LNCaP clone FGC (cell line): ENCODE data around the gene FOSL1.

Source experiments
- DNase-seq: peaks from one replicate; pipeline ENCODE4 v3.0.0-alpha.2; 2011; ENCODE audit warnings: low read depth
- H3K4me3 ChIP-seq: 2 replicates; pipeline ENCODE4 v1.5.1; 2011; ENCODE audit warnings: mild to moderate bottlenecking, low read depth, low read length, control low read depth
- TF ChIP-seq, protein P1 (sequence below): IDR thresholded peaks from 2 replicates; pipeline ENCODE4 v1.5.1; 2012; ENCODE audit warnings: mild to moderate bottlenecking; ENCODE audit not compliant: control insufficient read depth, insufficient read depth; ENCODE audit errors: extremely low read depth

The FOSL1 gene

DNA sequence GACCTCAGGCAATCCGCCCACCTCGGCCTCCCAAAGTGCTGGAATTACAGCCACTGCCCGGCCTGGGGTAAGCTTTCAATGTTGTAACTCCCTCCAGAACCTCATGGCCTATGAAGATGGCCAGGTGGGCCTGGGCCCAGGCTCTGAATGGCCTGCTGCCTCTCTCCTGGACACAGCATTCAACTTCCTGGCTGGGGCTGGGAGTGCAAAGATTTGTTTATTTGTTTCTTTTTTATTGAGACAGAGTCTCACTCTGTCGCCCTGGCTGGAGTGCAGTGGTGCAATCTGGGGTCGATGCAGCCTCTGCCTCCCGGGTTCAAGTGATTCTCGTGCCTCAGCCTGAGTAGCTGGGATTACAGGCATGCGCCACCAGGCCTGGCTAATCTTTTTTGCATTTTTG lies 44.6 kb upstream of the FOSL1 start:
- H3K4me3 ChIP-seq, result no peak overlapping the region
- DNase-seq, result no peak
- TF ChIP-seq, protein P1, sequence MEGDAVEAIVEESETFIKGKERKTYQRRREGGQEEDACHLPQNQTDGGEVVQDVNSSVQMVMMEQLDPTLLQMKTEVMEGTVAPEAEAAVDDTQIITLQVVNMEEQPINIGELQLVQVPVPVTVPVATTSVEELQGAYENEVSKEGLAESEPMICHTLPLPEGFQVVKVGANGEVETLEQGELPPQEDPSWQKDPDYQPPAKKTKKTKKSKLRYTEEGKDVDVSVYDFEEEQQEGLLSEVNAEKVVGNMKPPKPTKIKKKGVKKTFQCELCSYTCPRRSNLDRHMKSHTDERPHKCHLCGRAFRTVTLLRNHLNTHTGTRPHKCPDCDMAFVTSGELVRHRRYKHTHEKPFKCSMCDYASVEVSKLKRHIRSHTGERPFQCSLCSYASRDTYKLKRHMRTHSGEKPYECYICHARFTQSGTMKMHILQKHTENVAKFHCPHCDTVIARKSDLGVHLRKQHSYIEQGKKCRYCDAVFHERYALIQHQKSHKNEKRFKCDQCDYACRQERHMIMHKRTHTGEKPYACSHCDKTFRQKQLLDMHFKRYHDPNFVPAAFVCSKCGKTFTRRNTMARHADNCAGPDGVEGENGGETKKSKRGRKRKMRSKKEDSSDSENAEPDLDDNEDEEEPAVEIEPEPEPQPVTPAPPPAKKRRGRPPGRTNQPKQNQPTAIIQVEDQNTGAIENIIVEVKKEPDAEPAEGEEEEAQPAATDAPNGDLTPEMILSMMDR, result no peak

DNA sequence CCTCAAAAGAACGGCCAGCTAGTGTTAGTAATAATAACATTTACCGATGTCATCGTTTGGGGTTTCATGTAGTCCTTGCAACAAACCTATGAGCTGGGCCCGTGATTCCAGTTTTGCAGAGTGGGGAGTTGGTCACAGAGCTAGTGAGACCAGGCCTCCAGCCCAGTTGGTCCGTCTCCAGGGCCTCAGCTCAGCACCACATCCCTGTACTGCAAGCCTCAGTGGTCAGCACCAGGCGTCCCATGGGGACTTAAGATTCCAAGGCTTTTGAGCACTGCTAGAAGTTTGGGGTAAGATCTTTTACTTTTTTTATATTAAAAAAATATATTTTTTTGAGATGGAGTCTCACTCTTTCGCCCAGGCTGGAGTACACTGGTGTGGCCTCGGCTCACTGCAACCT lies 44.0 kb upstream of the FOSL1 start:
- TF ChIP-seq, protein P1, result no peak
- no peak overlapping the region for H3K4me3 ChIP-seq
- DNase-seq, result no peak

DNA sequence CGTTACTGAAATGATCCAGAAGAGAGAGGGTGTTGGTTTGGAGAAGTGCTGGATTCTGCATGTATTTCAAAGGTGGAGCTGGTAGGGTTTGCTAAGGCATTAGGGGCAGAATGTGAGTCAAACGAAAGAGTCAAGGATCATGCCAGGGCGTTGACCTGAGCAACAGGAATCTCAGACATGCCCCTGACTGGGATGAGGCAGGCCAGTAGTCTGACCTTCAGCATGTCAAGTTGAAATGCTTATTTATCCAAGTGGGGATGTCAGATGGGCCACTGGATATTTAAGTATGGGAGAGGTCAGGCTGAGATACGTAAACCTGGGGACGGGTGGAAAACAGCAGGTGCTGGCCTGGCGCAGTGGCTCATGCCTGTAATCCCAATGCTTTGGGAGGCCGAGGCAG lies 42.3 kb upstream of the FOSL1 start:
- no peak for DNase-seq
- no peak overlapping the region for H3K4me3 ChIP-seq
- TF ChIP-seq, protein P1, result no peak

DNA sequence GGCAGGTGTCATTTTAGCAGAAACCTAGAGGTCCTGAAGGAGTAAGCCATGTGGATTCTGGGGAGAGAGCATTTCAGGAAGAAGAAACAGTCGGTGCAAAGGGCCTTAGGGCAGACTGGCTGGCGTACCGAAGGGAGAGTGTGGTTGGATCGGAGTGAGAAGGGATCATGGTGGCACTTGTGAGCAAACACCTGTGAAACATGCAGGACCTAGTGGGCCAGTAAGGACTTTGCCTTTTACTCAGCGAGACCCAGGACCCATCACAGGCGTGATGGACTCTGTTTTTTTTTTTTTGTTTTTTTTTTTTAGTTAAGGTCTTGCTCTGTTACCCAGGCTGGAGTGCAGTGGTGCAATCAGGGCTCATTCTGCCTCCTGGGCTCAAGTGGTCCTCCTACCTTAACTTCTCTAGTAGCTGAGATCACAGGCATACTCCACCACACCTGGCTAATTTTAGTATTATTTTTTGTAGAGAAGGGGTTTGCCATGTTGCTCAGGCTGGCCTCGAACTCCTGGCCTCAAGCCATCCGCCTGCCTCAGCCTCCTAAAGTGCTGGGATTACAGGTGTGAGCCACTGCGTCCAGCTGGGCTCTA lies 41.6 kb upstream of the FOSL1 start:
- no peak for DNase-seq
- TF ChIP-seq, protein P1, result no peak
- no peak overlapping the region for H3K4me3 ChIP-seq

DNA sequence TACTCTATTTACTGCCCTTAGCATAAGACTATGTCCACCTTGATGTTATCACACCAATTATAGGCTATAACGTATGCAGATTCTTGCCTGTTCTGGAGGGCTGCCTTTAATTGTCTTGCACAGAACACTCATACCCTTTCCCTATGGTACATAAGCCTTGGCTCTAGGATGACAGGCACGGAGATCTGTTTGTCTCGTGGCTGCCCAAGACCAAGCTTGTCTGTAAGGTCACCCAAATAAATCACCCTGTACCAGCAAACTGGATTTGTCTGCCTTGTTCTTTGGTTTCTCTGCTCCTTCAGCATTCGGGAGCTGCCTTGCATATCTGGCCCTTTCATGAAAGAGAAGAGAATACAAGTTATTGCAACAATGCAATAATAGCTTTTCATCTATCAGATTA lies 37.6 kb upstream of the FOSL1 start:
- TF ChIP-seq, protein P1, result no peak
- no peak for DNase-seq
- H3K4me3 ChIP-seq, result no peak overlapping the region

DNA sequence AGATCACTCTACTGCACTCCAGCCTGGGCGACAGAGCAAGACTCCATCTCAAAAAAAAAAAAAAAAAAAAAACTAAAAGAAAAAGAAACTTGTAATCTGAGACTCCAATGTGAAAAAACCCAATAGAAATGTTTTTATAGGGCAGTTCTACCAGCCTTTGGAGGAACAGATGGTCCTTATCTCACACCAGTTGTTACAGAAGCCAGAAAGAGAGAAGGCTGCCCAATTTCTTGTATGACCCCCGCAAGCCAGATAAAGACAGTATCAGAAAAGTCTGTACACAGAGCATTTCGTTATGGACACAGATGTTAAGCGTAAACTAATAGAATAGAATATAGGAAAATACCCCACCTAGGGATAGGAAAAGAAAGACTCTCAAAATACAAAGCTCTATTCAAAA lies 33.8 kb upstream of the FOSL1 start:
- TF ChIP-seq, protein P1, result no peak
- H3K4me3 ChIP-seq, result no peak overlapping the region
- no peak for DNase-seq

DNA sequence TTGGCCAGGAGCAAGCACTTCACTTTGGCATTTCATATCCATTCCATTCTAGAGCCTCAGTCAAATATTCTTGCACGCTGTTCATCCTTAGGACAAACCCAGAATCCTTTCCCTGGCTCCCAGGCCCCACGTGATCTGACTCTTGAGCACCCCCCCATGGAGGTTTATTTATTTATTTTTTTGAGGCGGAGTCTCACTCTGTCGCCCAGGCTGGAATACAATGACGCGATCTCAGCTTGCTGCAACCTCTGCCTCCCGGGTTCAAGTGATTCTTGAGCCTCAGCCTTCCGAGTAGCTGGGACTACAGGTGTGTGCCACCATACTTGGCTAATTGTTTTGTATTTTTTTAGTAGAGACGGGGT lies 32.4 kb upstream of the FOSL1 start:
- DNase-seq, result no peak
- TF ChIP-seq, protein P1, result no peak
- no peak overlapping the region for H3K4me3 ChIP-seq
